PC-9 (cell line): ENCODE results near the gene ANKRA2. TPM values are rescaled to one million over a fixed set of nuclear protein-coding genes. Genes with fewer than 3 reads are reported as not detected.

Source experiments
- BruUV-seq: library from RNA; stranded (reverse); fragments of 400-500 nt; replicated peaks from 2 replicates; lab custom pipeline; 2021; lab: Mats Ljungman, UMichigan
- CTCF ChIA-PET: fragments of 300-600 bp; sonication (Branson Sonifier 250); formaldehyde crosslinking; loops from one replicate; lab custom pipeline; 2022; ENCODE audit warnings: antibody characterized with exemption; lab: Charles Lee
- POLR2A ChIA-PET: fragments of 300-600 bp; sonication (Branson Sonifier 250); formaldehyde crosslinking; loops from one replicate; lab custom pipeline; 2022; ENCODE audit warnings: antibody characterized with exemption; ENCODE audit not compliant: unreplicated experiment; lab: Charles Lee
- DNase-seq, 2 experiments: peaks; one replicate each; pipeline versions ENCODE4 v3.0.0 to v3.0.0-alpha.2; 2015 to 2022; ENCODE audit warnings: mixed read lengths in 1 of 2
- H2AFZ ChIP-seq: fragments of 200-600 bp; sonication (generic); 2 replicates; pipeline ENCODE4 v1.8.1; 2017; ENCODE audit warnings: antibody characterized with exemption
- H3F3A ChIP-seq: fragments of 200-600 bp; sonication (generic); 2 replicates; pipeline ENCODE4 v1.8.1; 2017; ENCODE audit warnings: antibody characterized with exemption, mild to moderate bottlenecking, low read depth; ENCODE audit not compliant: insufficient read depth
- H3K27ac ChIP-seq: fragments of 200-600 bp; sonication (generic); 2 replicates; pipeline ENCODE4 v1.6.1; 2016; ENCODE audit warnings: mixed run types
- H3K27me3 ChIP-seq: fragments of 200-600 bp; sonication (generic); 2 replicates; pipeline ENCODE4 v1.6.1; 2016; ENCODE audit warnings: low read depth, mixed run types; ENCODE audit not compliant: insufficient read depth
- H3K36me3 ChIP-seq: fragments of 200-600 bp; sonication (generic); 2 replicates; pipeline ENCODE4 v1.6.1; 2016; ENCODE audit warnings: low read depth, mixed run types
- H3K4me1 ChIP-seq: fragments of 200-600 bp; sonication (generic); replicated peaks from 2 replicates; pipeline ENCODE4 v1.6.1; 2016; ENCODE audit warnings: mixed run types; ENCODE audit not compliant: insufficient read depth
- H3K4me2 ChIP-seq: fragments of 200-600 bp; sonication (generic); 2 replicates; pipeline ENCODE4 v1.6.1; 2017; ENCODE audit warnings: mixed run types
- H3K4me3 ChIP-seq: fragments of 200-600 bp; sonication (generic); 2 replicates; pipeline ENCODE4 v1.6.1; 2016; ENCODE audit warnings: mixed run types
- H3K79me2 ChIP-seq: fragments of 200-600 bp; sonication (generic); 2 replicates; pipeline ENCODE4 v1.6.1; 2017; ENCODE audit warnings: low read depth, mixed run types
- H3K9me2 ChIP-seq: fragments of 200-600 bp; sonication (generic); 2 replicates; pipeline ENCODE4 v1.8.1; 2017; ENCODE audit warnings: mild to moderate bottlenecking; ENCODE audit not compliant: insufficient read depth
- H3K9me3 ChIP-seq: fragments of 200-600 bp; sonication (generic); 2 replicates; pipeline ENCODE4 v1.8.1; 2016; ENCODE audit warnings: low read depth; ENCODE audit not compliant: insufficient read depth
- H4K20me1 ChIP-seq: fragments of 200-600 bp; sonication (generic); 2 replicates; pipeline ENCODE4 v1.8.1; 2017; ENCODE audit not compliant: insufficient read depth
- EZH2 ChIP-seq: fragments of 200-600 bp; sonication (generic); IDR thresholded peaks from 2 replicates; pipeline ENCODE4 v1.8.0; 2017; ENCODE audit warnings: antibody characterized with exemption, low read depth
- intact Hi-C: fragments of 100-400 bp; cut with micrococcal nuclease; formaldehyde crosslinking; loops from one replicate; pipeline ENCODE4 v1.10.0; 2022; ENCODE audit not compliant: unreplicated experiment
- total RNA-seq: library from RNA; stranded (reverse); gene quantifications from 2 replicates; pipeline ENCODE4 v1.2.3, GENCODE V29; 2021
- TF ChIP-seq, protein P1 (sequence below): fragments of 200-600 bp; sonication (generic); conservative IDR thresholded peaks from 2 replicates; pipeline ENCODE4 v1.6.1; 2017; ENCODE audit warnings: mixed run types, antibody characterized with exemption, mild to moderate bottlenecking, moderate library complexity

ANKRA2 gene
- total RNA-seq, 1 experiment from 2014 or later = 15.5 TPM

GRCh38 chr5:73607228-73607627, 41.8 kb upstream of the ANKRA2 start:
- no peak for DNase-seq
- POLR2A ChIA-PET = no interaction called here
- Histone ChIP-seq H4K20me1 (no peaks in the 10 kb centered on the region), H3K4me3 (no peak overlapping the region), H3K4me1 (peaks cover 43% of the 10 kb centered on the region), H3K9me3 (no peaks in the 10 kb centered on the region), H3K4me2 (peak overlapping the region; percentile 65; the same call in 1 of the 2 replicates), H3K9me2 (no peaks in the 10 kb centered on the region), H3K79me2 (no peaks in the 10 kb centered on the region), H3K27me3 (no peaks in the 10 kb centered on the region), H3K36me3 (no peaks in the 10 kb centered on the region), H3F3A (peaks cover 39% of the 10 kb centered on the region), H3K27ac (peak overlapping the region; percentile 74; the same call in 1 of the 2 replicates), H2AFZ (no peak overlapping the region)
- CTCF ChIA-PET = no interaction called here
- no peak for TF ChIP-seq EZH2
- TF ChIP-seq, protein P1, sequence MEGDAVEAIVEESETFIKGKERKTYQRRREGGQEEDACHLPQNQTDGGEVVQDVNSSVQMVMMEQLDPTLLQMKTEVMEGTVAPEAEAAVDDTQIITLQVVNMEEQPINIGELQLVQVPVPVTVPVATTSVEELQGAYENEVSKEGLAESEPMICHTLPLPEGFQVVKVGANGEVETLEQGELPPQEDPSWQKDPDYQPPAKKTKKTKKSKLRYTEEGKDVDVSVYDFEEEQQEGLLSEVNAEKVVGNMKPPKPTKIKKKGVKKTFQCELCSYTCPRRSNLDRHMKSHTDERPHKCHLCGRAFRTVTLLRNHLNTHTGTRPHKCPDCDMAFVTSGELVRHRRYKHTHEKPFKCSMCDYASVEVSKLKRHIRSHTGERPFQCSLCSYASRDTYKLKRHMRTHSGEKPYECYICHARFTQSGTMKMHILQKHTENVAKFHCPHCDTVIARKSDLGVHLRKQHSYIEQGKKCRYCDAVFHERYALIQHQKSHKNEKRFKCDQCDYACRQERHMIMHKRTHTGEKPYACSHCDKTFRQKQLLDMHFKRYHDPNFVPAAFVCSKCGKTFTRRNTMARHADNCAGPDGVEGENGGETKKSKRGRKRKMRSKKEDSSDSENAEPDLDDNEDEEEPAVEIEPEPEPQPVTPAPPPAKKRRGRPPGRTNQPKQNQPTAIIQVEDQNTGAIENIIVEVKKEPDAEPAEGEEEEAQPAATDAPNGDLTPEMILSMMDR = no peak
- intact Hi-C loops = loop anchor here (5.0 kb wide), 1 partner anchor 85 kb away; no protein-coding TSS in a partner anchor
- no TSS peak for BruUV-seq

GRCh38 chr5:73606206-73606753, 40.8 kb upstream of the ANKRA2 start:
- Histone ChIP-seq H3K4me2 (peak overlapping the region; percentile 65), H3K4me3 (peak overlapping the region; percentile 30; the same call in 1 of the 2 replicates), H3K4me1 (peaks cover 40% of the 10 kb centered on the region), H3K27me3 (no peaks in the 10 kb centered on the region), H3K79me2 (no peaks in the 10 kb centered on the region), H3K9me2 (no peaks in the 10 kb centered on the region), H3K27ac (peak overlapping the region; percentile 74), H3K9me3 (peaks cover 6% of the 10 kb centered on the region; the same call in 1 of the 2 replicates), H2AFZ (no peak overlapping the region), H3K36me3 (no peaks in the 10 kb centered on the region), H4K20me1 (no peaks in the 10 kb centered on the region), H3F3A (peaks cover 33% of the 10 kb centered on the region)
- TF ChIP-seq, protein P1 = no peak; the same call in 1 of the 2 replicates
- no peak for TF ChIP-seq EZH2
- intact Hi-C loops = loop anchor here (5.0 kb wide), 1 partner anchor 86 kb away; no protein-coding TSS in a partner anchor
- CTCF ChIA-PET = no interaction called here
- BruUV-seq = no TSS peak
- POLR2A ChIA-PET = interaction anchor here (0.6 kb wide), 2 partner anchors 65 to 83 kb away, joined by 3 to 6 read pairs; no protein-coding TSS in a partner anchor
- DNase-seq = peak in 1 of 2 experiments; percentile 63

DNA sequence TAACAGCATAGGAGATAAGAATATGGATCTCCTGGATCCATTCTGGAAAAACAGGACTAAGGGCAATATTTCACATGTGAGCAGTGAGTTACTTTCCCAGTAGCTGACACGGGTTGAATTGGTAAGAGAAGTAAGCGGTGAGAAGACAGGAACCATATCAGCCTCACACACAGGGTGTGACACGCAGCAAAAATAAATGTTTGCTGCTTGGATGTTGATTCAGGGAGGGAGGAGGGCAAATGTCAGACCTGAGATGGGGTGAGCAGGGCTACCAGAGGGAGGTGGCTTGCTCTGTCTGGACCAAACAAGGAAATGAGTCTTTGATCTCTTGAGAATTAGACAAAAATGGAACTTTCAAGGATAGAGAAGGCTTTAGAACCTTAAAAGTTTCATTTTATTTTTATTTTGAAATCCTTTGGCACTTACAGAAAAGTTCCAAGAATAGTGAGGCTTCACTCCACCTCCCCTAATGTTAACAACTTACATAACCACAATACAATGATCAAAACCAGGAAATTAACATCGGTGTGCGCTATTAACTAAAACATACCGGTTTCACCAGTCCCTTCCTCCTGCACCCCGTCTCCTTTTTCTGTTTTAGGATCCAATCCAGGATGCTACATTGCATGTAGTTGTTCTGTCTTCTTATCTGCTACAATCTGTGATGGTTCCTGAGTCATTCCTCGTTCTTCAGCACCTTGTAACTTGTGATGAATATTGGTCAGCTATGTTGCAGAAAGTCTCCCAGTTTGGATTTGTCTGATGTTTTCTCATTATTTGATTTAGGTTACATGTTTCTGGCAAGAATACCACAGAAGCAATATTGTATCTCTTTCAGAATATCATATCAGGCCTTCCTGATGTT, 40.0 kb upstream of the ANKRA2 start:
- peaks cover 40% of the 10 kb centered on the region for H3K4me1 ChIP-seq
- BruUV-seq = no TSS peak
- intact Hi-C loops = loop anchor here (1.0 to 5.0 kb wide), 2 partner anchors 21 to 87 kb away; partner anchors contain the start of gene ARHGEF28
- H3F3A ChIP-seq = peaks cover 33% of the 10 kb centered on the region
- H3K27ac ChIP-seq = peak overlapping the region; percentile 74
- H2AFZ ChIP-seq = peak overlapping the region; percentile 37; the same call in 1 of the 2 replicates
- TF ChIP-seq, protein P1 = no peak
- TF ChIP-seq EZH2 = no peak
- DNase-seq = peak; percentile 38 to 86
- H3K36me3 ChIP-seq = no peaks in the 10 kb centered on the region
- ChIA-PET CTCF (no interaction called here), POLR2A (no interaction called here)
- H3K79me2 ChIP-seq = no peaks in the 10 kb centered on the region
- H4K20me1 ChIP-seq = no peaks in the 10 kb centered on the region
- H3K4me2 ChIP-seq = peak overlapping the region; percentile 65
- no peaks in the 10 kb centered on the region for H3K27me3 ChIP-seq
- H3K4me3 ChIP-seq = peak overlapping the region; percentile 30; the same call in 1 of the 2 replicates
- peaks cover 6% of the 10 kb centered on the region; the same call in 1 of the 2 replicates for H3K9me3 ChIP-seq
- H3K9me2 ChIP-seq = no peaks in the 10 kb centered on the region
